GM12891 (cell line): ENCODE measurements around the gene REXO4.

ENCODE experiments used
- PAX5 ChIP-seq: IDR thresholded peaks from 2 replicates; pipeline ENCODE4 v1.6.1; 2011; ENCODE audit warnings: low read length, moderate library complexity, mild to moderate bottlenecking; ENCODE audit not compliant: insufficient read depth, severe bottlenecking
- POLR2A ChIP-seq: IDR thresholded peaks from 2 replicates; pipeline ENCODE4 v1.6.1; 2011; ENCODE audit warnings: low read depth, low read length, control low read depth
- POLR2AphosphoS5 ChIP-seq: IDR thresholded peaks from 2 replicates; pipeline ENCODE4 v1.6.1; 2011; ENCODE audit warnings: low read depth, low read length, control low read depth
- SPI1 ChIP-seq: IDR thresholded peaks from 2 replicates; pipeline ENCODE4 v1.6.1; 2011; ENCODE audit warnings: low read depth, low read length, control low read depth
- TAF1 ChIP-seq: IDR thresholded peaks from 2 replicates; pipeline ENCODE4 v1.6.1; 2011; ENCODE audit warnings: low read depth, low read length, control low read depth

DNA sequence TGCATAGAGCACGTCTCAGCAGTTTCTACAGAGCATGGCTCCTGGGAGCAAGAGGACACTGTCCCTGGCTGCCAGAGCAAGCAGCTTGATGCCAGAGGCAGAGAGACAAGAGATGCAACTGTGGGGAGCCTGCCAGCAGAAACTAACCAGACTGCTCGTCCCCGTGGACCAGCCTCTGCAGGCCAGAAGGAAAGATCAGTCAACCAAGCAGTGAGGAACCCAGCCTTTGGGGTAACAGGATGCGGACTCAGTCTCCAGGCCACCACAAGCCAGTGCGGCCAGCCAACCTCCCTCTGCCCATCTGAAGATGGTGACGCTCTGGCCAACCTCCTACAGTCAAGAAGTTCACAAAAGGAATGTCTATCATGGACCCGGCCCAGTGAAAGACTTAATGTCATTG, 45.7 kb downstream of the REXO4 start:
- no peak for TF ChIP-seq POLR2A
- TF ChIP-seq POLR2AphosphoS5 = no peak
- no peak for TF ChIP-seq PAX5
- no peak for TF ChIP-seq SPI1
- no peak for TF ChIP-seq TAF1
